CD4-positive, alpha-beta T cell (primary cell): ENCODE measurements around the gene ADAM10. TPM values are rescaled to one million over a fixed set of nuclear protein-coding genes. Genes with fewer than 3 reads are reported as not detected.

Source experiments
- ATAC-seq: fragments of 200-7000 bp; cut with Tn5 transposase; one replicate; pipeline ENCODE4 v1.10.0; 2022; ENCODE audit warnings: mild to moderate bottlenecking; ENCODE audit not compliant: poor library complexity
- CTCF ChIA-PET: fragments of 350-600 bp; sonication (Branson Sonifier 250); formaldehyde crosslinking; loops from one replicate; lab custom pipeline; 2021; ENCODE audit warnings: antibody characterized with exemption, inconsistent platforms; lab: Charles Lee
- POLR2A ChIA-PET: fragments of 350-600 bp; sonication (Branson Sonifier 250); formaldehyde crosslinking; loops from one replicate; lab custom pipeline; 2021; ENCODE audit warnings: antibody characterized with exemption, inconsistent platforms; lab: Charles Lee
- DNase-seq, 14 experiments: peaks; one replicate each; pipeline ENCODE4 v3.0.0-alpha.2; 2013 to 2020; ENCODE audit warnings: mixed read lengths in 2 of 14
- H3K27ac ChIP-seq, 2 donors: one replicate each; pipeline versions ENCODE4 v1.5.1 to v1.7.0; 2013; ENCODE audit warnings: low read length in 2 of 2, low read depth in 1 of 2, mild to moderate bottlenecking in 1 of 2
- H3K27me3 ChIP-seq, 2 experiments: 1 replicate in 1 of 2; 2 replicates in 1 of 2; pipeline versions ENCODE4 v1.6.1 to v1.7.0; 2013; ENCODE audit warnings: low read length in 2 of 2, control low read depth in 1 of 2, mild to moderate bottlenecking in 1 of 2, moderate library complexity in 1 of 2; ENCODE audit not compliant: insufficient read depth in 2 of 2, control insufficient read depth in 1 of 2
- H3K36me3 ChIP-seq: one replicate; pipeline ENCODE4 v1.6.1; 2013; ENCODE audit warnings: low read length, control low read depth; ENCODE audit not compliant: insufficient read depth
- H3K4me1 ChIP-seq: one replicate; pipeline ENCODE4 v1.6.1; 2013; ENCODE audit warnings: low read length, control low read depth; ENCODE audit not compliant: insufficient read depth
- H3K4me3 ChIP-seq: one replicate; pipeline ENCODE4 v1.5.1; 2013; ENCODE audit warnings: mild to moderate bottlenecking, low read length, moderate library complexity
- H3K9me3 ChIP-seq, 2 experiments: 1 replicate in 1 of 2; 2 replicates in 1 of 2; pipeline versions ENCODE4 v1.6.1 to v1.7.0; 2013; ENCODE audit warnings: low read length in 2 of 2, mild to moderate bottlenecking in 2 of 2, control low read depth in 1 of 2, moderate library complexity in 1 of 2; ENCODE audit not compliant: control insufficient read depth in 1 of 2, insufficient read depth in 1 of 2
- H3K27ac Mint-ChIP-seq: one replicate; pipeline ENCODE4 v1.8.0; 2020; ENCODE audit warnings: mixed read lengths
- H3K27me3 Mint-ChIP-seq: one replicate; pipeline ENCODE4 v1.8.0; 2021; ENCODE audit warnings: mixed read lengths
- H3K36me3 Mint-ChIP-seq: one replicate; pipeline ENCODE4 v1.8.0; 2021; ENCODE audit warnings: low read depth, mixed read lengths
- H3K4me1 Mint-ChIP-seq: one replicate; pipeline ENCODE4 v1.8.0; 2021; ENCODE audit warnings: low read depth, mixed read lengths
- H3K4me3 Mint-ChIP-seq: one replicate; pipeline ENCODE4 v1.8.0; 2020; ENCODE audit warnings: mild to moderate bottlenecking, mixed read lengths
- H3K9me3 Mint-ChIP-seq: one replicate; pipeline ENCODE4 v1.8.0; 2020; ENCODE audit warnings: mixed read lengths
- CTCF ChIP-seq: fragments of 200-600 bp; IDR thresholded peaks from one replicate; pipeline ENCODE4 v1.8.0; 2022; ENCODE audit warnings: antibody characterized with exemption, mild to moderate bottlenecking
- intact Hi-C, 2 experiments: fragments of 100-400 bp; cut with DNase I in 1 of 2; cut with micrococcal nuclease in 1 of 2; formaldehyde crosslinking; loops; one replicate each; pipeline versions ENCODE4 v1.15.1 to v1.9.0; 2023 to 2025; cut with DNase I, micrococcal nuclease
- total RNA-seq, 174 experiments: library from RNA in 2 of 174; stranded (reverse) in 2 of 174; gene quantifications; one replicate each; pipeline ENCODE4 v1.2.3 and lab custom pipeline; 2021 to 2026

ADAM10 gene
- total RNA-seq, 2 experiments from 2014 or later: 70.5 to 80.4 TPM

GRCh38 chr15:58584789-58585461 is 164.6 kb downstream of the ADAM10 start:
- peaks cover 17% of the 10 kb centered on the region for H3K4me1 Mint-ChIP-seq
- H3K36me3 ChIP-seq: no peaks in the 10 kb centered on the region
- ATAC-seq (no peak), DNase-seq (no peak)
- CTCF ChIA-PET: no interaction called here
- H3K27ac Mint-ChIP-seq: no peak overlapping the region
- intact Hi-C loops: no loop called here
- TF ChIP-seq CTCF: no peak
- no peak overlapping the region for H3K4me3 Mint-ChIP-seq
- no peaks in the 10 kb centered on the region for H3K36me3 Mint-ChIP-seq
- no peaks in the 10 kb centered on the region for H3K27me3 Mint-ChIP-seq
- no peaks in the 10 kb centered on the region for H3K9me3 ChIP-seq
- H3K4me1 ChIP-seq: peaks cover 5% of the 10 kb centered on the region
- H3K27me3 ChIP-seq: no peaks in the 10 kb centered on the region
- H3K9me3 Mint-ChIP-seq: no peaks in the 10 kb centered on the region
- H3K27ac ChIP-seq: no peak overlapping the region
- no peak overlapping the region for H3K4me3 ChIP-seq
- POLR2A ChIA-PET: interaction anchor here (1.0 kb wide), 1 partner anchor 22 kb away, joined by 3 read pairs; no protein-coding TSS in a partner anchor

GRCh38 chr15:58583171-58583908 is 166.2 kb downstream of the ADAM10 start:
- H3K36me3 ChIP-seq: no peaks in the 10 kb centered on the region
- Mint-ChIP-seq H3K9me3 (no peaks in the 10 kb centered on the region), H3K36me3 (no peaks in the 10 kb centered on the region), H3K4me1 (peaks cover 17% of the 10 kb centered on the region), H3K27ac (no peak overlapping the region), H3K27me3 (no peaks in the 10 kb centered on the region), H3K4me3 (no peak overlapping the region)
- peaks cover 5% of the 10 kb centered on the region for H3K4me1 ChIP-seq
- no peak for DNase-seq
- no peak for TF ChIP-seq CTCF
- ATAC-seq: no peak
- ChIA-PET CTCF (interaction anchor here (0.5 kb wide), 1 partner anchor 19 kb away, joined by 5 read pairs; no protein-coding TSS in a partner anchor), POLR2A (no interaction called here)
- H3K4me3 ChIP-seq: no peak overlapping the region
- intact Hi-C loops: no loop called here
- H3K27ac ChIP-seq: no peak overlapping the region
- H3K9me3 ChIP-seq: no peaks in the 10 kb centered on the region
- H3K27me3 ChIP-seq: no peaks in the 10 kb centered on the region

GRCh38 chr15:58582160-58582559 is 167.3 kb downstream of the ADAM10 start:
- ChIA-PET POLR2A (no interaction called here), CTCF (no interaction called here)
- ATAC-seq: no peak
- Mint-ChIP-seq H3K27ac (no peak overlapping the region), H3K36me3 (no peaks in the 10 kb centered on the region), H3K27me3 (no peaks in the 10 kb centered on the region), H3K4me1 (peaks cover 17% of the 10 kb centered on the region), H3K9me3 (no peaks in the 10 kb centered on the region), H3K4me3 (no peak overlapping the region)
- H3K9me3 ChIP-seq: no peaks in the 10 kb centered on the region
- H3K27me3 ChIP-seq: no peaks in the 10 kb centered on the region
- H3K36me3 ChIP-seq: no peaks in the 10 kb centered on the region
- no peak overlapping the region for H3K4me3 ChIP-seq
- no peak for TF ChIP-seq CTCF
- DNase-seq: no peak
- intact Hi-C loops: no loop called here
- H3K4me1 ChIP-seq: peaks cover 5% of the 10 kb centered on the region
- H3K27ac ChIP-seq: no peak overlapping the region
